H7 (cell line): ENCODE measurements around the gene GAS2. TPM values are rescaled to one million over a fixed set of nuclear protein-coding genes. Genes with fewer than 3 reads are reported as not detected.

Experiments used
- DNase-seq: peaks from one replicate; pipeline ENCODE4 v3.0.0; 2012
- H3K27me3 ChIP-seq: 2 replicates; pipeline ENCODE4 v1.6.0; 2011; ENCODE audit warnings: mild to moderate bottlenecking, low read length; ENCODE audit not compliant: control insufficient read depth, insufficient read depth
- H3K36me3 ChIP-seq: replicated peaks from 2 replicates; pipeline ENCODE4 v1.5.1; 2011; ENCODE audit warnings: low read length; ENCODE audit not compliant: control insufficient read depth, insufficient read depth
- H3K4me3 ChIP-seq: 2 replicates; pipeline ENCODE4 v1.5.1; 2011; ENCODE audit warnings: low read depth, mild to moderate bottlenecking, control low read depth, low read length, moderate library complexity; ENCODE audit not compliant: insufficient read depth
- total RNA-seq: library from RNA; depleted of rRNA; stranded (reverse); fragments of >200 nt; shearing (Covaris generic); gene quantifications from 2 replicates; pipeline ENCODE4 v1.2.3, GENCODE V29; 2014

The GAS2 gene
- total RNA-seq, 1 experiment from 2014 or later, result 2.0 TPM

- Histone ChIP-seq H3K27me3 (no peaks in the 10 kb centered on the region), H3K36me3 (no peaks in the 10 kb centered on the region)
Measured at GRCh38 chr11:22807855-22808570, 141.6 kb downstream of the GAS2 start.

GRCh38 chr11:22808571-22809197, 142.3 kb downstream of the GAS2 start:
- DNase-seq, result no peak
- no peak overlapping the region for H3K4me3 ChIP-seq
- no peaks in the 10 kb centered on the region for H3K27me3 ChIP-seq

More at GRCh38 chr11:22807855-22808570, 141.6 kb downstream of the GAS2 start:
- H3K4me3 ChIP-seq, result no peak overlapping the region
- DNase-seq, result no peak

DNA sequence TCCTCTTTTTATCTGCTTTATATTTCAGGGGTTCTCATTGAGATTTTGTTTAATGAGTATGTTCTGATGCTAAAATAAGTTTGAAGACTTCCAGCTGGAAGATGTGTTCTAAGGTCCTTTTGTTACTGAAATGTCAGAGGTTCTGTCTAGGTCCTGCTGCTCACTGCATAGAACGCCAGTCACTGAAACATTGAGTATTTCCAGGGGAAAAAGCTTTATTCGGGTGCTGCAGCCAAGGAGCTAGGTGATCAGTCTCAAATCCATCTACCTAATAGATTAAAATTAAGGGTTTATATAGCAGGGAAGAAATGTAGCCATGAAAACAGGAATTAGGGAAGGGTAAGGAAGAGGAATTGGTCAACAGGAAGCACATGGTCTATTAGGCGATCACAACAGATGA, 143.5 kb downstream of the GAS2 start:
- no peaks in the 10 kb centered on the region for H3K27me3 ChIP-seq
- H3K36me3 ChIP-seq, result no peaks in the 10 kb centered on the region
- H3K4me3 ChIP-seq, result no peak overlapping the region
- DNase-seq, result no peak

More at GRCh38 chr11:22808571-22809197, 142.3 kb downstream of the GAS2 start:
- H3K36me3 ChIP-seq, result no peaks in the 10 kb centered on the region

- H3K36me3 ChIP-seq, result no peaks in the 10 kb centered on the region; the same call in 1 of the 2 replicates
- no peak overlapping the region for H3K4me3 ChIP-seq
- no peak for DNase-seq
- H3K27me3 ChIP-seq, result no peaks in the 10 kb centered on the region
Measured at GRCh38 chr11:22822203-22822602, 155.8 kb downstream of the GAS2 start.

DNA sequence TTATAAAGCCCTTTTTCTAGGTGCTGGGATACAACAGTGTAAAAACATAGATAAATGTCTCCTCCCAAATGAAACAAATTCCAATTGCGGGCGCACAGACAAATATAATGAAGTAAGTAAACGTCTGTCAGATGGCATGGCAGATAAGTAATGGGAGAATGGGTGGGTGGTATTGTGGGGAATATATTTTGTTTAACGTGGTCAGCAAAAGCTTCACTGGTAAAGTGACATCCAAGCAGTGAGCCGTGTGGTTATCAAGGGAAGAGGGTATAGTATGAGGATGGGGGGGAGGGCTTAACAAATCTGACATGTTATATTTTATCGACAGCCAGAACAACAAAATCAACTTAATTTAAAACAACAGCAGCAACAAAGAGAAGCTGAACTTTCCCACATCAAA, 162.0 kb downstream of the GAS2 start:
- no peak for DNase-seq
- no peaks in the 10 kb centered on the region; the same call in 1 of the 2 replicates for H3K36me3 ChIP-seq
- no peak overlapping the region for H3K4me3 ChIP-seq
- H3K27me3 ChIP-seq, result peaks cover 11% of the 10 kb centered on the region

DNA sequence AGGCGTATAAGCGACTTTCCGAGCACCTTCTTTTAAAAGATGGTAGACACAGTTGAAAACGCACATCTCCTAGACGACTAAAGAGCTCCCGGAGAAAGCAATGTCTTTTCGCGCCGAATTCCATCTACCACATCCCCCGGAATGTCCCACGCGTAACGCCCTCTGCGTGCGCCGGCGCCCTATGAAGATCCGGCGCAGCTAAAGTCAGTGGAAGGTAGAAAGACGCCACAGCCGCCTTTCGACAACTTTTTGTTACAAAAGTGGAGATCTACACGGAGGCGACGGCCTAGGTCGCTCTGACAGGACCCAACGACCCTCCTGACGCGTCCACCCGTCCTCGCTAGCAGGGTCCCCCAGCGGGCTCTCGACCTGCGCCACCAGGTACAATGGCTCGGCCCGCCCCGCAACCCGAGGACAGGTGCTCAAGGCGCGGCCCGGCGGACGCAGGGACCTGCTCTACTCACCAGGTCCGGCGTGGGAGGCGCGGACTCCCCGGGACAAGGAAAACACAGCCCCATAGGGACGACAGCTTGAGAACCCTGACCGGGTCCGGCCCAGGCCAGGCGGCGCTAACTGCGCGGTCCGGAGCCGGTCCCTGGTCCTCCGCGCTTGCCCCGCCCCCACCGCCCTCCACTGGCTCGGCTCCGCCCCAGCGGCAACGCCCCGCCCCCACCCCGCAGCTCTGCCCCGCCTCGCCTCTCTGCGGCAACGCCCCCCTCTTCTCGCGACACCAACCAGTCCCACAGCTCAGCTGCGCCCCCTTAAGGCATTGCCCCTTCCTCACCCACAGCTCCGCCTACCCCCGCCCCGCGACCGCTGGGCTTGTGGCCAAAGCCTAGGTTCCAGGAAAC, 163.0 kb downstream of the GAS2 start, which contains the start of gene SVIP:
SVIP (minus strand) TSS at position 571 of the 851 bp plus-strand sequence; CDS start at position 518, 53 bp downstream.
- peak within 1 kb of the TSS; percentile 69 for H3K4me3 ChIP-seq
- DNase-seq, result peak; percentile 90
- H3K27me3 ChIP-seq, result peaks cover 11% of the 10 kb centered on the region
- no peaks in the 10 kb centered on the region for H3K36me3 ChIP-seq

GRCh38 chr11:22830082-22830414, 163.6 kb downstream of the GAS2 start:
- DNase-seq, result no peak
- peaks cover 11% of the 10 kb centered on the region for H3K27me3 ChIP-seq
- no peaks in the 10 kb centered on the region for H3K36me3 ChIP-seq
- no peak overlapping the region for H3K4me3 ChIP-seq

DNA sequence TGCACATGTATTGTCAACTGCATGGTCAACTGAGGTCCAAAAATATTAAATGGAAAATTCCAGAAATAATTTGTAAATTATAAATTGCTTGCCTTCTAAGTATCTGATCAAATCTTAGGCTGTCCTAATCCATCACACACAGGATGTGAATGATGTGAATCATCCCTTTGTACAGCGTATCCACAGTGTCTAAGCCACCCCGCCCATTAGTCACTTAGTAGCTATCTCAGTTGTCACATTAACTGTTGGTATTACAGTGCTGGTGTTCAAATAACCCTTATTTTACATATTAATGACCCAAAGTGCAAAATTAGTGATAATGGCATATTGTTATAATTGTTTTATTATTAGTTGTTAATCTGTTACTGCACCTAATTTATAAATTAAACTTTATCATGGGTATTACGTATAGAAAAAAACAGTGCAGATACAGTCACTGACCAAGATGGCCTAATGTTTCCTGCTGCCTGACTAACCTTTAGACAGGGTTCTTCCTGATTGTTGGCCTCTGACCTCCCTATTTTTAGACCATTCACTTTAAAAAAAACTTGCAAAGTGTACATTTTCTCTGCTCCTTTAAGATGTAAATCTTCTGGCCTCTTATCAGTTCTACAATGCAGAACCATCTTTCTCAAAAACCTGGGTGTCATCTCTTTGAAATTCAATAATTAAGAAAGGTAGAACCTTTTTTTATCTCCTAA, 166.1 kb downstream of the GAS2 start:
- Histone ChIP-seq H3K36me3 (no peaks in the 10 kb centered on the region), H3K27me3 (peaks cover 11% of the 10 kb centered on the region), H3K4me3 (no peak overlapping the region)
- no peak for DNase-seq

GRCh38 chr11:22846726-22847125, 180.3 kb downstream of the GAS2 start:
- Histone ChIP-seq H3K27me3 (no peaks in the 10 kb centered on the region), H3K4me3 (no peak overlapping the region), H3K36me3 (no peaks in the 10 kb centered on the region)
- DNase-seq, result no peak

DNA sequence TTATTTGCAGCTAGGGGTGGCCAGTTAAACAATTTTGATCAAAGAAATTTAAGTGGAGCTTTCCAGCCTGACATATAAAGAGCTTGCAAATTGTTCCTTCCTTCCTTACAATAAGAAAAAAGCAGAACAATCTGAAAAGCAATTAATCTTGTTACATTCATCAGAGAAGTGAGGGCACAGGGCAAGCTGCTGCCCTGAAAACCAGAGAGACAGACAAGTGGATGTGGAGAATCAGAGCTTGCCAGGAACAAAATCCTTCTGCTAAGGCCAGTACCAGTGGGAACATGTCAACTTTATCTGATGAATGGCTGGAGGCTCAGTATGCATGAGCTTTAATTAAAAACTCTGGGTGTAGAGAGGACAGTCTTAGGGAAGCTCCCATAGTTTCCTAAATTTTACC, 185.1 kb downstream of the GAS2 start:
- no peak for DNase-seq
- Histone ChIP-seq H3K4me3 (no peak overlapping the region), H3K36me3 (no peaks in the 10 kb centered on the region), H3K27me3 (no peaks in the 10 kb centered on the region)

DNA sequence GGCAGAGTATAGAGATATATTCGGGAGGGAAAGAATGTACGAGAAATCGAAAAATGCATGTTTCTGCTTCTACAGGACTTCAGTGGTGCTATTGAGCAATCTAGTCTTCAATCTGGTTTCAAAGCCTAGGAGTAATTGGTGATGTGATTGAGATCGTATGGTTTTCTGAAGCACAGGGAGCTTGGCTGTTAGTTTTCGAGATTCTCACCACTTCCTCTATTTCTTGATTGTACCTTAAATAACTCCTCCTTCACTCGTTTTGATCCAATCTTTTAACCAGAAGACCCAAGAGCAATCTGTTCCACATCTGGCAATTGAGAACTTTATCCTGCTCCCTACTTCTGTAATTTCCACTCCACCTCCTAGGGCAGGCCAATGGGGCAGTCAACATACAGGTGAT, 193.3 kb downstream of the GAS2 start:
- no peaks in the 10 kb centered on the region for H3K36me3 ChIP-seq
- no peak for DNase-seq
- no peaks in the 10 kb centered on the region for H3K27me3 ChIP-seq
- no peak overlapping the region for H3K4me3 ChIP-seq

- H3K4me3 ChIP-seq, result no peak within 1 kb of the TSS
- H3K27me3 ChIP-seq, result no peaks in the 10 kb centered on the region
- no peaks in the 10 kb centered on the region for H3K36me3 ChIP-seq
- DNase-seq, result no peak
Measured at GRCh38 chr11:22860241-22860640, 193.8 kb downstream of the GAS2 start, which contains the start of gene CCDC179. Gene CCDC179, minus strand, starts transcription at chr11:22860474. Its CDS starts 53 bp downstream, at chr11:22860421.
